K562 (cell line): ENCODE results near the gene APOM. TPM values are rescaled to one million over a fixed set of nuclear protein-coding genes. Genes with fewer than 3 reads are reported as not detected.

Experiments used
- ATAC-seq: fragments of 200-7000 bp; cut with Tn5 transposase; 3 replicates; pipeline ENCODE4 v1.9.1; 2020; ENCODE audit warnings: moderate library complexity
- BruUV-seq: library from RNA; stranded (reverse); fragments of 400-500 nt; replicated peaks from 2 replicates; lab custom pipeline; 2021; lab: Mats Ljungman, UMichigan
- CTCF ChIA-PET: fragments of 300-600 bp; formaldehyde crosslinking; extraction: SDS; loops from one replicate; lab custom pipeline; 2021; ENCODE audit warnings: low intra/inter-chr PET ratio; lab: Yijun Ruan, JAX
- POLR2A ChIA-PET: fragments of 300-600, 350-650 bp; sonication (Branson Sonifier 250); formaldehyde crosslinking; extraction: SDS; loops from one replicate; lab custom pipeline; 2021; ENCODE audit warnings: antibody characterized with exemption, inconsistent platforms; lab: Yijun Ruan, JAX
- DNase-seq, 4 experiments: peaks; one replicate each; pipeline versions ENCODE4 v3.0.0 to v3.0.0-alpha.2; 2011 to 2018; ENCODE audit warnings: low spot score in 3 of 4, mixed read lengths in 3 of 4; ENCODE audit errors: extremely low read depth in 1 of 4
- FAIRE-seq: peaks from 2 replicates; lab custom pipeline; 2011; peaks lifted over from hg19 to GRCh38; lab: Jason Lieb, UNC
- H2AFZ ChIP-seq: 2 replicates; pipeline ENCODE4 v1.6.0; 2011; ENCODE audit warnings: low read depth, low read length, control low read depth, inconsistent platforms
- H3K27ac ChIP-seq: fragments of 200-600 bp; 3 replicates; pipeline ENCODE4 v1.8.0; 2011; ENCODE audit warnings: low read depth, mild to moderate bottlenecking, control low read depth, inconsistent platforms, low read length, moderate library complexity, mixed read lengths; ENCODE audit errors: extremely low read depth
- H3K27me3 ChIP-seq, 2 experiments: fragments of 300-600 bp in 1 of 2; 2 replicates in 1 of 2; 3 replicates in 1 of 2; pipeline versions ENCODE4 v1.6.0 to v1.8.0; 2011; ENCODE audit warnings: inconsistent platforms in 2 of 2, low read length in 2 of 2, mild to moderate bottlenecking in 1 of 2, mixed read lengths in 1 of 2, moderate library complexity in 1 of 2; ENCODE audit not compliant: control insufficient read depth in 2 of 2, insufficient read depth in 2 of 2
- H3K36me3 ChIP-seq: fragments of 300-600 bp; 3 replicates; pipeline ENCODE4 v1.8.0; 2011; ENCODE audit warnings: mild to moderate bottlenecking, low read length, inconsistent platforms; ENCODE audit not compliant: control insufficient read depth, insufficient read depth
- H3K4me1 ChIP-seq, 2 experiments: fragments of 200-600 bp in 1 of 2; replicated peaks in 1 of 2; 2 replicates in 1 of 2; 3 replicates in 1 of 2; pipeline versions ENCODE4 v1.5.1 to v1.8.0; 2011; ENCODE audit warnings: inconsistent platforms in 2 of 2, low read length in 2 of 2, mild to moderate bottlenecking in 1 of 2, mixed read lengths in 1 of 2, moderate library complexity in 1 of 2; ENCODE audit not compliant: control insufficient read depth in 2 of 2, insufficient read depth in 2 of 2
- H3K4me2 ChIP-seq: 2 replicates; pipeline ENCODE4 v1.6.1; 2011; ENCODE audit warnings: low read length, control low read depth, inconsistent platforms, mixed read lengths; ENCODE audit not compliant: insufficient read depth
- H3K4me3 ChIP-seq: fragments of 200-600 bp; sonication (generic), shearing (Covaris generic); 2 replicates; pipeline ENCODE4 v1.5.1; 2016; ENCODE audit warnings: control low read depth, inconsistent platforms
- H3K79me2 ChIP-seq: fragments of 200-600 bp; 3 replicates; pipeline ENCODE4 v1.8.0; 2011; ENCODE audit warnings: low read length, inconsistent platforms; ENCODE audit not compliant: control insufficient read depth, insufficient read depth
- H3K9ac ChIP-seq, 2 experiments: 2 replicates each; pipeline versions ENCODE4 v1.6.0 to v1.6.1; 2011; ENCODE audit warnings: low read depth in 2 of 2, low read length in 2 of 2, control low read depth in 1 of 2, inconsistent platforms in 1 of 2, mild to moderate bottlenecking in 1 of 2, mixed read lengths in 1 of 2; ENCODE audit not compliant: insufficient read depth in 1 of 2
- H3K9me1 ChIP-seq: one replicate; pipeline ENCODE4 v1.6.0; 2011; ENCODE audit warnings: inconsistent platforms, mild to moderate bottlenecking, low read length, moderate library complexity; ENCODE audit not compliant: control insufficient read depth, insufficient read depth
- H3K9me3 ChIP-seq: replicated peaks from 2 replicates; pipeline ENCODE4 v1.5.1; 2011; ENCODE audit warnings: low read depth, low read length, inconsistent platforms; ENCODE audit not compliant: control insufficient read depth, insufficient read depth
- H4K20me1 ChIP-seq: replicated peaks from 2 replicates; pipeline ENCODE4 v1.6.1; 2011; ENCODE audit warnings: low read length, inconsistent platforms, mixed read lengths; ENCODE audit not compliant: control insufficient read depth, insufficient read depth
- ETV1 ChIP-seq: fragments of 450-650 bp; conservative IDR thresholded peaks from 2 replicates; pipeline ENCODE4 v1.6.1; 2016; ENCODE audit warnings: missing genetic modification characterization, control low read depth, low read depth, missing compliant biosample characterization
- GABPB2 ChIP-seq: fragments of 250-450 bp; sonication (Bioruptor Pico); conservative IDR thresholded peaks from 2 replicates; pipeline ENCODE4 v1.5.1; 2021; ENCODE audit warnings: mild to moderate bottlenecking
- HDAC3 ChIP-seq: fragments of 450-650 bp; IDR thresholded peaks from 2 replicates; pipeline ENCODE4 v1.6.1; 2018; ENCODE audit warnings: borderline replicate concordance, mild to moderate bottlenecking, moderate library complexity; ENCODE audit not compliant: partially characterized antibody
- MYBL2 ChIP-seq, 2 experiments: fragments of 450-650 bp in 1 of 2; sonication (generic) in 1 of 2; formaldehyde crosslinking in 1 of 2; IDR thresholded peaks; 2 replicates each; pipeline versions ENCODE4 v1.6.1 to v1.8.1; 2017 to 2022; ENCODE audit warnings: borderline replicate concordance in 1 of 2, inconsistent platforms in 1 of 2, low read depth in 1 of 2, mild to moderate bottlenecking in 1 of 2, missing genetic modification reagents in 1 of 2, moderate library complexity in 1 of 2
- NFATC3 ChIP-seq: fragments of 450-650 bp; IDR thresholded peaks from 2 replicates; pipeline ENCODE4 v1.6.1; 2017; ENCODE audit warnings: mild to moderate bottlenecking
- NFIC ChIP-seq: fragments of 450-650 bp; IDR thresholded peaks from 2 replicates; pipeline ENCODE4 v1.6.1; 2017; ENCODE audit warnings: mild to moderate bottlenecking, inconsistent platforms
- RAD51 ChIP-seq: fragments of 450-650 bp; IDR thresholded peaks from 2 replicates; pipeline ENCODE4 v1.7.1; 2016; ENCODE audit warnings: low read depth, mild to moderate bottlenecking, borderline replicate concordance
- RBM22 ChIP-seq: fragments of 200-400 bp; formaldehyde crosslinking; IDR thresholded peaks from 2 replicates; pipeline ENCODE4 v1.6.1; 2018; ENCODE audit warnings: low read length, low read depth; ENCODE audit not compliant: poor library complexity, severe bottlenecking
- ZNF24 ChIP-seq: fragments of 450-650 bp; IDR thresholded peaks from 2 replicates; pipeline ENCODE4 v1.6.1; 2016
- WGBS: fragments of 100-300 bp; shearing (Covaris generic); methylation state at CpG from one replicate; pipeline ENCODE4 v1.1.6; 2016; ENCODE audit warnings: low coverage, mixed read lengths; ENCODE audit not compliant: insufficient coverage; ENCODE audit errors: missing lambda C conversion rate; 5-methylcytosine and 5-hydroxymethylcytosine counted together
- in situ Hi-C: fragments of 300-500 bp; cut with MboI; formaldehyde crosslinking; loops from 4 replicates; pipeline ENCODE4 v1.15.0; 2018; ENCODE audit warnings: inconsistent platforms, mixed read lengths
- intact Hi-C: fragments of 100-400 bp; cut with micrococcal nuclease; formaldehyde crosslinking; loops from 2 replicates; pipeline ENCODE4 v1.14.2; 2022
- polyA plus RNA-seq, 8 experiments: library from polyadenylated mRNA; depleted of rRNA in 4 of 8; stranded (reverse) in 5 of 8; unstranded in 3 of 8; fragments of >200 nt; fragmentation: Nextera tagmentation in 2 of 8; fragmentation: Illumina TruSeq in 1 of 8; extraction: Ambion mirVana in 2 of 8; extraction: Trizol in 1 of 8; gene quantifications; 2 replicates each; pipeline versions ENCODE4 v1.2.1 to v1.2.3, GENCODE V29; 2011 to 2014; ENCODE audit warnings: inconsistent platforms in 1 of 8, missing spikeins in 1 of 8
- total RNA-seq, 7 experiments: library from RNA; depleted of rRNA in 6 of 7; stranded (reverse); fragments of >200 nt in 6 of 7; fragmentation: Illumina TruSeq in 2 of 7; extraction: Trizol in 2 of 7; gene quantifications; 2 replicates each; pipeline versions ENCODE4 v1.2.1 to v1.2.3, GENCODE V29; 2011 to 2021; ENCODE audit warnings: low replicate concordance in 1 of 7
- TF ChIP-seq, protein P1 (sequence below), 2 experiments: fragments of 450-650 bp; IDR thresholded peaks; 2 replicates each; pipeline ENCODE4 v1.6.1; 2018; ENCODE audit warnings: mild to moderate bottlenecking in 2 of 2, low read depth in 1 of 2; ENCODE audit not compliant: partially characterized antibody in 2 of 2
- TF ChIP-seq, protein P2 (sequence below), 2 experiments: fragments of 450-650 bp; IDR thresholded peaks; 2 replicates each; pipeline ENCODE4 v1.6.1; 2016
- TF ChIP-seq, protein P3 (sequence below): fragments of 200-400 bp; formaldehyde crosslinking; IDR thresholded peaks from 2 replicates; pipeline ENCODE4 v1.6.1; 2017; ENCODE audit warnings: mild to moderate bottlenecking, low read depth, low read length, moderate library complexity

The APOM gene
- total and polyA plus RNA-seq, 9 of the 15 experiments (the other 6 are each of a cell fraction or from before 2014, with no cell fraction given), result 5.7 to 24.3 (median 10.4) TPM

DNA sequence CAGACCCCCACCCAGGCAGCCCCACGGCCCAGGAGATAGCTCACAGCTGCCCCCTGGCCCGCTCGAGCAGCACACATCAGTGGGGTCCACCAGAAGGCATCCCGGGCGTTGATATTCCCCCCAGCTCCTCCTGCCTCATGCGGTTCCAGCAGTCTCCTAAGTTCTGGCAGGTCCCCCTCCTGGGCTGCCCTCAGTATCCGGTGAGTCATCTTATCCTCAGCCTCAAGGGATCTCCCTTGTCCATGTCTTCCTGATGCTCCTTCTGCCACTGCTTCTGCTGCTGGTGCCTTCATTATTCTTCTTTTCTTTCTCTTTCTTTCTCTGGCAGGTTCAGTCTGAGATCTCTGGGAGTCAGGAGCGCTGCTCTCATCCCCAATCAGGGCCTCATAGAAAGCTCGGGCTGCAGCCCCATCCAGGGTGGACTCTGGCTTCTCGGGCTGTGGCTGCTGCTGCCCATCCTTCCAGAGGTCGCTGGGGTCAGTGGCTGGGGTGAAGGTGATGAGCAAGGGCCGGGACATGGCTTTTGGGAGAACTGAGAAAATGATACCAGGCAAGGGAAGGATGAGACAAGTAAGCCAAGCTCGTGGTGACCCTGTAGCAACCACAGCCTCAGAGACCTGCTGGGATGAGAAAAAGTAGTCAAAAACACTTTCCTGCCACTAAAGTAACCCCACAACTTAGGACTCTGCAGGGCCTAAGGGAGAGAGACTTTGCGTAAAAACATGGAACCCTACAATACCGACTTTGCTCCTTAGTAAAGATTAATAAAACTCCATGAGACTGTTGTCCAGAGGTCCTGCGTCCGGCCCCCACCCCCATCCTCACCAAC is 8.5 kb downstream of the APOM start:
- ChIA-PET POLR2A (interaction anchor here (0.6 to 9.8 kb wide), 65 partner anchors 8 to 1693 kb away, joined by 3 to 267 read pairs (median 6); partner anchors contain the start of genes ABHD16A, APOM, BAG6 and CLIC1), CTCF (no interaction called here)
- peaks cover 6% of the 10 kb centered on the region; the same call in 1 of the 2 replicates for H4K20me1 ChIP-seq
- H3K36me3 ChIP-seq, result peaks cover 53% of the 10 kb centered on the region
- DNase-seq (peak; percentile 75 to 92 (median 84)), ATAC-seq (peak; percentile 28), FAIRE-seq (peak; percentile 94)
- in situ Hi-C loops (loop anchor here (5.0 kb wide), 2 partner anchors 117 to 198 kb away; partner anchors contain the start of genes ATP6V1G2, NEU1 and NFKBIL1), intact Hi-C loops (loop anchor here (2.0 to 10.0 kb wide), 3 partner anchors 39 to 511 kb away; partner anchors contain the start of genes ABHD16A, AGPAT1, ATP6V1G2 and NFKBIL1)
- H3K9me1 ChIP-seq, result no peaks in the 10 kb centered on the region
- TSS peak; percentile 55 for BruUV-seq
- H2AFZ ChIP-seq, result peak overlapping the region; percentile 62
- no peaks in the 10 kb centered on the region for H3K9me3 ChIP-seq
- H3K79me2 ChIP-seq, result peaks cover 90% of the 10 kb centered on the region
- no peaks in the 10 kb centered on the region for H3K27me3 ChIP-seq
- WGBS, result 2% methylated on average over 17 of the region's 17 CpGs
- peak overlapping the region; percentile 97 for H3K27ac ChIP-seq
- H3K9ac ChIP-seq, result peak overlapping the region; percentile 96 to 97
- peaks cover 37 to 53% of the 10 kb centered on the region in 2 experiments; a peak in 4 of 5 replicates for H3K4me1 ChIP-seq
- H3K4me2 ChIP-seq, result peak overlapping the region; percentile 93
- peak overlapping the region; percentile 66 for H3K4me3 ChIP-seq
- no peak for TF ChIP-seq ZNF24
- TF ChIP-seq NFATC3, result no peak
- TF ChIP-seq ETV1 (tag), result peak; percentile 94
- TF ChIP-seq, protein P1, sequence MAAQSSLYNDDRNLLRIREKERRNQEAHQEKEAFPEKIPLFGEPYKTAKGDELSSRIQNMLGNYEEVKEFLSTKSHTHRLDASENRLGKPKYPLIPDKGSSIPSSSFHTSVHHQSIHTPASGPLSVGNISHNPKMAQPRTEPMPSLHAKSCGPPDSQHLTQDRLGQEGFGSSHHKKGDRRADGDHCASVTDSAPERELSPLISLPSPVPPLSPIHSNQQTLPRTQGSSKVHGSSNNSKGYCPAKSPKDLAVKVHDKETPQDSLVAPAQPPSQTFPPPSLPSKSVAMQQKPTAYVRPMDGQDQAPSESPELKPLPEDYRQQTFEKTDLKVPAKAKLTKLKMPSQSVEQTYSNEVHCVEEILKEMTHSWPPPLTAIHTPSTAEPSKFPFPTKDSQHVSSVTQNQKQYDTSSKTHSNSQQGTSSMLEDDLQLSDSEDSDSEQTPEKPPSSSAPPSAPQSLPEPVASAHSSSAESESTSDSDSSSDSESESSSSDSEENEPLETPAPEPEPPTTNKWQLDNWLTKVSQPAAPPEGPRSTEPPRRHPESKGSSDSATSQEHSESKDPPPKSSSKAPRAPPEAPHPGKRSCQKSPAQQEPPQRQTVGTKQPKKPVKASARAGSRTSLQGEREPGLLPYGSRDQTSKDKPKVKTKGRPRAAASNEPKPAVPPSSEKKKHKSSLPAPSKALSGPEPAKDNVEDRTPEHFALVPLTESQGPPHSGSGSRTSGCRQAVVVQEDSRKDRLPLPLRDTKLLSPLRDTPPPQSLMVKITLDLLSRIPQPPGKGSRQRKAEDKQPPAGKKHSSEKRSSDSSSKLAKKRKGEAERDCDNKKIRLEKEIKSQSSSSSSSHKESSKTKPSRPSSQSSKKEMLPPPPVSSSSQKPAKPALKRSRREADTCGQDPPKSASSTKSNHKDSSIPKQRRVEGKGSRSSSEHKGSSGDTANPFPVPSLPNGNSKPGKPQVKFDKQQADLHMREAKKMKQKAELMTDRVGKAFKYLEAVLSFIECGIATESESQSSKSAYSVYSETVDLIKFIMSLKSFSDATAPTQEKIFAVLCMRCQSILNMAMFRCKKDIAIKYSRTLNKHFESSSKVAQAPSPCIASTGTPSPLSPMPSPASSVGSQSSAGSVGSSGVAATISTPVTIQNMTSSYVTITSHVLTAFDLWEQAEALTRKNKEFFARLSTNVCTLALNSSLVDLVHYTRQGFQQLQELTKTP (IDR thresholded peaks at IDR 0.05; ENCODE audit: low read depth in 1 of 2, partially characterized antibody in 2 of 2), result peak in 1 of 2 experiments; percentile 78
- TF ChIP-seq RAD51, result no peak
- TF ChIP-seq, protein P2, sequence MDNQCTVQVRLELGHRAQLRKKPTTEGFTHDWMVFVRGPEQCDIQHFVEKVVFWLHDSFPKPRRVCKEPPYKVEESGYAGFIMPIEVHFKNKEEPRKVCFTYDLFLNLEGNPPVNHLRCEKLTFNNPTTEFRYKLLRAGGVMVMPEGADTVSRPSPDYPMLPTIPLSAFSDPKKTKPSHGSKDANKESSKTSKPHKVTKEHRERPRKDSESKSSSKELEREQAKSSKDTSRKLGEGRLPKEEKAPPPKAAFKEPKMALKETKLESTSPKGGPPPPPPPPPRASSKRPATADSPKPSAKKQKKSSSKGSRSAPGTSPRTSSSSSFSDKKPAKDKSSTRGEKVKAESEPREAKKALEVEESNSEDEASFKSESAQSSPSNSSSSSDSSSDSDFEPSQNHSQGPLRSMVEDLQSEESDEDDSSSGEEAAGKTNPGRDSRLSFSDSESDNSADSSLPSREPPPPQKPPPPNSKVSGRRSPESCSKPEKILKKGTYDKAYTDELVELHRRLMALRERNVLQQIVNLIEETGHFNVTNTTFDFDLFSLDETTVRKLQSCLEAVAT (IDR thresholded peaks at IDR 0.05), result peak; percentile 9 to 71; a peak in 3 of 4 replicates
- peak; percentile 45 for TF ChIP-seq RBM22
- TF ChIP-seq MYBL2 (IDR thresholded peaks at IDR 0.05; ENCODE audit: low read depth), result no peak
- no peak for TF ChIP-seq MYBL2 (CRISPR knock-in tag; IDR thresholded peaks at IDR 0.05; ENCODE audit: borderline replicate concordance)
- TF ChIP-seq HDAC3, result no peak
- TF ChIP-seq, protein P3, sequence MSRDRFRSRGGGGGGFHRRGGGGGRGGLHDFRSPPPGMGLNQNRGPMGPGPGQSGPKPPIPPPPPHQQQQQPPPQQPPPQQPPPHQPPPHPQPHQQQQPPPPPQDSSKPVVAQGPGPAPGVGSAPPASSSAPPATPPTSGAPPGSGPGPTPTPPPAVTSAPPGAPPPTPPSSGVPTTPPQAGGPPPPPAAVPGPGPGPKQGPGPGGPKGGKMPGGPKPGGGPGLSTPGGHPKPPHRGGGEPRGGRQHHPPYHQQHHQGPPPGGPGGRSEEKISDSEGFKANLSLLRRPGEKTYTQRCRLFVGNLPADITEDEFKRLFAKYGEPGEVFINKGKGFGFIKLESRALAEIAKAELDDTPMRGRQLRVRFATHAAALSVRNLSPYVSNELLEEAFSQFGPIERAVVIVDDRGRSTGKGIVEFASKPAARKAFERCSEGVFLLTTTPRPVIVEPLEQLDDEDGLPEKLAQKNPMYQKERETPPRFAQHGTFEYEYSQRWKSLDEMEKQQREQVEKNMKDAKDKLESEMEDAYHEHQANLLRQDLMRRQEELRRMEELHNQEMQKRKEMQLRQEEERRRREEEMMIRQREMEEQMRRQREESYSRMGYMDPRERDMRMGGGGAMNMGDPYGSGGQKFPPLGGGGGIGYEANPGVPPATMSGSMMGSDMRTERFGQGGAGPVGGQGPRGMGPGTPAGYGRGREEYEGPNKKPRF, result no peak
- no peak for TF ChIP-seq NFIC
- no peak for TF ChIP-seq GABPB2 (CRISPR knock-in tag)
